GM19467 (cell line): ENCODE measurements around the gene BICRA.
"Not testable (repeated sequence)": the region's sequence is repeated elsewhere in the genome, so short reads cannot be mapped to it uniquely, and the experiment has no call there.

Source experiments
- ATAC-seq: cut with Tn5 transposase; IDR thresholded peaks from one replicate; pipeline ENCODE4 v1.9.1; 2021; ENCODE audit warnings: mild to moderate bottlenecking, moderate library complexity; ENCODE audit not compliant: unreplicated experiment

Gene BICRA

GRCh38 chr19:47608969-47609905 is at the start of gene BICRA:
Gene BICRA (plus strand): TSS chr19:47609134. CDS start chr19:47673575, 64,441 bp downstream.
- ATAC-seq, result peak; percentile 50

- ATAC-seq, result no peak
These were observed 47.9 kb upstream of the BICRA start for GRCh38 chr19:47560999-47561398.

DNA sequence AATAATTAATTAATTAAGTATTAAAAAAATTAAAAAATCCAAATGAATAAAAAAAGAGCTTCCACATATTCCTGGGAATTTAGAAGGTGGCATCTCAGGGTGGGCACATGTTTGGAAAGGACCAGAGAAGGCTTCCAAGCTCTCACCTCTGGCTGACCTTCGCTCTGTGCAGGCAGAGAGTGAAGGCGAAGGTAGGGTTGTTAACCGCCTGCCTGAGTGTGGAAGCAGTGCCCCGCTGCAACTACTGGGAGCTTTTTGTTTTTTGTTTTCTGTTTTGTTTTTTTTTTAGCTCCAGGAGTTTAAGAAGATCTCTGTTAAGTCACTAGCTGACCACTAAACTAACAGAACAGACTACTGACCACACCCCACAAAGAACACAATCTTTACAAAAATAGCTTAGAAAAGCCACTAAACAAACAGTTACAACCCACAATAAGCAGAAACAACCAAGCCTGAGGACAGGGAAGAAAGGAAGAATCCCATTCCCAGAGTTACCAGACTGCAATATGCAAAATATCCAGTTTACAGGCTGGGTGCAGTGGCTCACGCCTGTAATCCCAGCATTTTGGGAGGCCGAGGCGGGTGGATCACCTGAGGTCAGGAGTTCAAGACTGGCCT is 47.4 kb upstream of the BICRA start:
- no peak for ATAC-seq

DNA sequence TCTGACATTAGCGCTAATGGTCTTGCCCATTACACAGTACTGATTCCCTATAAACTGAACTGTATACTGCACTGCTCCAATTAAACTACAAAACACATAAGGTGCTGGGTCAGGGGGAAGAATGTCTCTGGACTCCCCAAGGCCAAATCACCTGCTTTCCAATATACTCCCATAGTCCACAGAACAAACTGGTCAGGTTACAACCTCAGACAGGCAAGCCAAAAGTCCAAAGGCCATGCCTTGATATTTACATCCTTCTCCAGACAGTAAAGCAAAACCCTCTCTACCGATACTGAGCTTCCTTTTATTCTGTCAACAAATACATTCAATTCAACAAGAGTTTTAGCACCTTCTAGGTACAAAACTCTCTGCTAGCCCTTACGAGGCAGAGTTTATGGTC is 44.9 kb upstream of the BICRA start:
- ATAC-seq, result no peak

GRCh38 chr19:47569331-47569730 is 39.6 kb upstream of the BICRA start:
- no peak for ATAC-seq

DNA sequence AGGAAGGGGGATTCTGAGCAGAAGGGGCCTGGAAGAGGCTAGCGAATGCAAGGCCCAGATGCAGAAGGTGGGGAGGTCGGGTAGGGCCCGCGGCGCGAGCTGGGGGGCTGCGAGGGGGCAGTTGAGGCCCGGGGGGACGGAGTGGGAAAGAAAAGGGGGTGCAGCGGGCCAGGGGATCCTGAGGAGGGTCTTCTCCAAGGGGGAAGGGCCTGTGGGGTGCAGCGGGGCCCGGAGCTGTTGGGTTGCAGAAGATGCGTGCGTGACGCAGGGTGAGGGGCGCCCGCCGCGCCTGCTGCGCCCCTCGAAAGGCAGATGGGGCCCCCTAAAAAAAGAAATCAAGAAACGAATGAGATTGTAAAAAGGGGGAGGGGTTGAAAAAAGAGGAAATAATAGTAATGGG is 36.3 kb upstream of the BICRA start:
- ATAC-seq, result no peak

DNA sequence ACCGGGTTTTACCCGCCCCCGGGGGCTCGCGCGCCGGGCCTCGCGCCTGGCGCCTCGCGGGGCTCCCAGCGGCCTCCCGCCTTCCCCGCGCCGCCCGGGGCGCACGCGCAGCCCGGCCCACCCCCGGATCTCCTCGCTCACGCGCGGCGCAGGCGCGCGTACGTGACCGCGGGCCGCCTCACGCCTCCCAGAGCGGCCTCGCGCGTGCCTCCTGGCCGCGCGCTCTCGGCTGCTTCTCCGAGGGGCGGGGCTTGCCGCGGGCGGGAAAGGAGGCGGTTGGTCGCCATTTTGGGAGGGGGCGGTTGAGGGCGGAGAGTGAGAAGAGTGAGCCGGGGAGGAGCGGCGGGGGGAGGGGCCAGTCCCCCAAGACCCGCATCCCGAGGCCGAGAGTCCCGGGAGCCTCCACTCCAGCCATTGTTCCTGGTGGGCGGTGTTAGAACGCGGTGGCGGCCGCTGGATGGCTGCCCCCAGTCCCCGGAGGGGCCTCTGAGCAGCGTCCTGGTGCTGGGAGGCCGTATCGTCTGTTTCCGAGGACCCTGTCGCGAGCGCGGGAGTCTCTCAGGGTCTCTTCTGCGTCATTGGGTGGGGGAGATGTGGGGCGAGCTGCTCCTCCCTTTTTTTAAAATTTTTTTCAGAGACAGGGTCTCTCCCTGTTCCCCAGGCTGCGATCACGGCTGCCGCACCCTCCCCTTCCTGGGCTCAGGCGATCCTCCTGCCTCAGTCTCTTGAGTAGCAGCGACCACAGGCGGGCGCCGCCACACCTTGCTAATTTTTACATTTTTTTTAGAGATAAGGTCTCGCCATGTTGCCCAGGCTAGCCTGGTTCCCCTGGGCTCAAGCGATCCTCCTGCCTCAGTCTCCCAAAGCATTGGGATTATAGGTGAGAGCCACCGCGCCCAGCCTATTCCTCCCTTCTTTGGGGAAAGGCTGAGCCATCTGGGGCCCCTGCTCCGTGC is 35.6 kb upstream of the BICRA start, which contains the start of gene ZNF541:
ZNF541 (minus strand) TSS at position 78 of the 956 bp plus-strand sequence. CDS start 17,292 bp downstream, outside the sequence.
- ATAC-seq, result no peak

- no peak for ATAC-seq
These were observed 28.5 kb upstream of the BICRA start for GRCh38 chr19:47580397-47580796.

GRCh38 chr19:47581605-47582319 is 27.2 kb upstream of the BICRA start:
- ATAC-seq, result no peak

DNA sequence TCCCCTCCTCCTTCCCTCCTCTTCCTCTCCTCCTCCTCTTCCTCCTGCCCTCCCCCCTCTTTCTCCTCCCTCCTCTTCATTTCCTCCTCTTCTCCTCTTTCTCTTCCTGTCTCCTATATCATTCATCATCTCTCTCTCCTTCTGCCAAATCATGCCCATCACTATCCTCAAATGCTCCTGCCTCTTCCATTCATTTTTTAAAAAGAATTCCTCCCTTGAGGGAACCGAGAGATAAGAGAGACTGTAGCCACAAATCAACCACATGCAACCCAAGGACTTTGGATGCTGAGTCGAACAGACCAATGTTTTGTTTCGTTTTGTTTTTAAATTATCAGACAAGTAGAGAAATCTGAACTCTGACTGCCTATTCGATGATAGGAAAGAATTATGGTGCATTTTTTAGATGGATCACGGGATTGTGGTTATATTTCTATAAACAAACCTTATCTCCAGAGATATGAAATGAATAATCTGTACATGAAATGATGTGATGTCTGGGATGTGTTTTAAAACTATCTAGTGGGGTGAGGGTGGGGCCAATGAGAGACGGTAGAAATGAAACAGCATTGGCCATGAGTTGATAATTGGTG is 26.5 kb upstream of the BICRA start:
- no peak for ATAC-seq

DNA sequence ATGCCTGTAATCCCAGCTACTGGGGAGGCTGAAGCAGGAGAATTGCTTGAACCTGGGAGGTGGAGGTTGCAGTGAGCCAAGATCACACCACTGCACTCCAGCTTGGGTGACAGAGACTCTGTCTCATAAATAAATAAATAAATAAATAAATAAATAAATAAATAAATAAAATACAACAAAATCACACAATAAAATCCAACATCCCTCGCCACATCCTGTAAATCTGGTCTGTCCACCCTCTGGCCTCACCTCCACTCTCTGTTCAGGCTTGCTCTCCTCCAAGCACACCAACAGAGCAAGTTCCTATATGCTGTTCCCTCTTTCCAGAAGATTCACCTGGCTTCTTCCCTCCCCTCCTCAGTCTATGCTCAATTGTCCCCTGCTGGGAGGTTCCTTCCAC is 25.8 kb upstream of the BICRA start:
- ATAC-seq, result not testable (repeated sequence)

DNA sequence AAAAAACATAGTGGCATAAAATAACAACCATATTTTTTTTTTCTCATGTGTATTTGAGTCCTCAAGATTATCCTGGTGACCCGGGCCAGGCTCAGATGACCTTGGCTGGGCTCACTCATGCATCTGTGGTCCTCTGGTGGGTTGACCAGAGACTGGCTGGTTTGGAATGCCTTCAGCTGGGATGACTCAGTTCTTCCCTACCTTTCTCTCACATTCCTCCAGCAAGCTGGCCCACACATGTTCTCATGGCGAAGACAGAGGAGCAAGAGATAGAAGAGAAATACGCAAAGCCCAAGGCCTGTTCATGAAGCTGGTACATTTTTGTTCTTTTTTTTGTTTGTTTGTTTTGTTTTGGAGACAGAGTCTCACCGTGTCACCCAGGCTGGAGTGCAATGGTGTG is 21.6 kb upstream of the BICRA start:
- no peak for ATAC-seq

GRCh38 chr19:47589824-47590223 is 19.1 kb upstream of the BICRA start:
- no peak for ATAC-seq

DNA sequence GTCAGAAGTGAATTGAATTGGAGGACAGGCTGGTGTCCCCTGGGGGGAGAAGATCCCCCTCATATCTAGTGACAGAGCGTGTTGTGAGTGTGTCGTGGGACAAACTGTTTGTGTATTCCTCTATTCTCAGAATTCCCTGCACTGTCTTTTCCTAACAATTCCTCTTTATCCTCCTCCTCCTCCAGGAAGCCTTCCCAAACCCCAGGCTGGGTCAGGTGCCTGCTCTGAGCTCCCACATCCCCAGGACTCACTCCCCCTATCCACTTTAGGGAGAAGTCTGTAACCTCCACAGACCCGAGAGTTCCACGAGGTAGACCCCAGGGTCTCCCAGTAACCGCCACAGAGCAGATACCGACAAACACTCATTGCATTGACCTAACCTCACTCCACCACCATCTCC is 15.1 kb upstream of the BICRA start:
- ATAC-seq, result no peak

GRCh38 chr19:47595944-47596343 is 13.0 kb upstream of the BICRA start:
- ATAC-seq, result no peak

DNA sequence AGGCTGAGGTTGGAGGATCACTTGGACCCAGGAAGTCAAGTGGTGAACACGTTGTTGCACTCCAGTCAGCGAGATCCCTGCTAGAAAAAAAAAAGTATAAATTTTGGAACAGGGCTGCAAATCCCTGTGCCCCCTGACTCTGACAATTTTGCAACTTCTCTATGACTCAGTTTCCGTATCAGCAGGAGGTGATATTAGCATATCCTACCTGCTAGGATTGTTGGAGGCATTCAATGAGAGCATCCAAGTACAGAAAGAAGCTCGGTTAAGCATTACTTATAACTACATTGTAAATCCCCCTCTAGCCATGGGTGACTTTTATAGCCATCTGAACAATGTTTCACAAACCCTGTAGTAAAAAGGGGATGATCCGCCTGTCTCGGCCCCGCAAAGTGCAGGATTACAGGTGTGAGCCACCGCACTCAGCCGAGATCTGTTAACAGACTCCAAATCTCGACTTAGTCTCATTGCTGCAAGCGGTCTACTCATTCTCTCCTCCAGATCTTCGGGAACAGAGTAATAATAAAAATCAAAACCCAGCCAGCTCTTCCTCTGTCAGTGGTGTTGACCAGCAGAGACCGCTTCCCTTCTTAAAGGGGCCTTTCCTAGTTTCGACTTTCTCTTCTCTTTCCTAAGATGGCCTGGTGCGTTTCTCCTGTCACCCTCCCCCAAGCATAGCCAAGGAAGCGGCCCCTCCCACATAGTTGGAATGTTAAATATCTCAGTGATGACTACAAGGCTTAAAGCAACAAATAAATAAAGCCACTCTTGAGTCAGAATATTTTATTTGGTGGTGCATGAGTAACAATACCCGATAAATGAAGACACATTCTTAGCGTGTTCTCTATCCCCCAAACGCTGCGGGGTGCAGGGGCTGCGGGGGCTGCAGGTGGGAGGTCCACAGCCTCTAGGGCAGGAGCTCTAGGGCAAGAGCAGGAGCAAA is 10.3 kb upstream of the BICRA start:
- ATAC-seq, result no peak

DNA sequence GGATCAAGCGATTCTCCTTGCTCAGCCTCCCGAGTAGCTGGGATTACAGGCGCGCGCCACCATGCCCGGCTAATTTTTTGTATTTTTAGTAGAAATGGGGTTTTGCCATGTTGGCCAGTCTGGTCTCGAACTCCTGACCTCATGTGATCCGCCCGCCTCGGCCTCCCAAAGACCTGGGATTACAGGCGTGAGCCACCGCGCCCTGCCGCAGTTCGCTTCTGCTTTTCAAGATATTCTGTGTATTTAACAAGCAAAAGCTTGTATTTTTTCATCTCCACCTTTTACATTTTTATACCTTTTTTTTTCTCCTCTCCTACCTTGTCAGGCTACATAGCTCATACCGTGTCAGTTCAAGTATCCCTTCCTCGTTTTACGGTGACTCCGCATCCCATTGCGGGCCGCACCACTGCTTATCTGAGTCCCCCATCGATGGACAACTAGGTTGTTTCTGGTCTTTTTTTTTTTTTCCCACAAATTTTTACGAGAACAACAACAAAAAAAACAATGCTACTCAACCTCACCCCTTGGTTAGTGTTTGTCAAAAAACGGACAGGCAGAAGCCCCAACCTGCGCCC is 9.2 kb upstream of the BICRA start:
- not testable (repeated sequence) for ATAC-seq
